ENCODE measurements around the gene MEGF11.

- no peak for TF ChIP-seq CTCF (IDR thresholded peaks at IDR 0.05)
- TF ChIP-seq POLR2A (IDR thresholded peaks at IDR 0.05) = no peak
- TF ChIP-seq POLR2AphosphoS5 (IDR thresholded peaks at IDR 0.05) = no peak
- no peak for TF ChIP-seq EP300 (IDR thresholded peaks at IDR 0.05)
These were observed 236.6 kb downstream of the MEGF11 start for GRCh38 chr15:66017000-66017399.
